Stimulated activated CD4-positive, alpha-beta T cell treated with anti-CD3 and anti-CD28 coated beads, Interleukin-1b, Interleukin-23, amount 100 ng/mL, for 48 hours (primary cell): Measurements from ENCODE around the gene IGFL1.
A peak's percentile ranks its signal among the peaks of the same experiment; 100 is the strongest.
"Not testable (repeated sequence)": the region's sequence is repeated elsewhere in the genome, so short reads cannot be mapped to it uniquely, and the experiment has no call there.

Source experiments
- DNase-seq: peaks from one replicate; pipeline ENCODE4 v3.0.0-alpha.2; 2020

The IGFL1 gene

DNA sequence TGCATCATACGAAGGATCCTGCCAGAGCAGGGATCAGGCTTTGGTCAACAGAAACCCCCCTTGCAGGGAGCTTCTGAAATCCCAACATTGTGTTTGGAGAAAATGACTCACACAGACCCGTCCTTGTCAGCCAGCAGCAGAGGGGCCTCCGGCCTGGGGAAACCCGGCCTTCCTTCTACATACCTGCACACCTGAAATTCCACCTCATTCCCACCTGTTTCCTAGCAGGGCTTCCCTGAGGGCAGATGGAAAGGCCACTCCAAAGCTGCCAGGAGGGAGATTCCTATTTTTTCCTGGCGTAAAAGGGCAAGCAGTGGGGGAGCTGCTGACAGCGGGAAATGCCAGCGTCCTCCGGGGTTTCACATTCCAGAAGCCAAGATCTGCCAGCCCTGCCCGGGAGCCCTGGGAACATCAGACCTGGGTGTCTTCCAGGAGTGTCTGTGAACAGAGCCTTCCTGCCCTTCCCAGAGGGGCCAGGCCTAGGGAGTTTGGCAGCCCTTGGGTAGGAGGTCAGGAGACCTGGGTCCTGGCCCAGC is 3.0 kb upstream of the IGFL1 start:
- no peak for DNase-seq

DNA sequence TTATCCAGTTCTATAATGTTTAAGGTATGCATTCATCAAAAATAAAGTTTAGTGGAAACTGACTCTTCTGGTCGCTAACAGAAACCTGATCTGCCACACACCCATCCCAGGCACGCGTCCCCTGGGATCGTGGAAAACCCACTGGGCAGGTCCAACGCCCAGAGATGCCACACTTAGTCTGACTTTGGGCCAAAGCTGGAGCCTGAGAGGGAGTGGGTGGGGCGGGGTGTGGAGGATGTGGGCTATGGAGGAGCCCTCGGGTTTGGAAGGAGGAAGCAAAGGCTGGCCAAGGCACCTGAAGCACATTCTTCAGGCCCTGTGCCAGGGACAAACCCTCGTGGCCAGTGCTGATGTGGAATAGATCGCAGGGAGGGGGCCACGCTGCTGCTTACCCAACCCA is 2.5 kb downstream of the IGFL1 start:
- DNase-seq: no peak

DNA sequence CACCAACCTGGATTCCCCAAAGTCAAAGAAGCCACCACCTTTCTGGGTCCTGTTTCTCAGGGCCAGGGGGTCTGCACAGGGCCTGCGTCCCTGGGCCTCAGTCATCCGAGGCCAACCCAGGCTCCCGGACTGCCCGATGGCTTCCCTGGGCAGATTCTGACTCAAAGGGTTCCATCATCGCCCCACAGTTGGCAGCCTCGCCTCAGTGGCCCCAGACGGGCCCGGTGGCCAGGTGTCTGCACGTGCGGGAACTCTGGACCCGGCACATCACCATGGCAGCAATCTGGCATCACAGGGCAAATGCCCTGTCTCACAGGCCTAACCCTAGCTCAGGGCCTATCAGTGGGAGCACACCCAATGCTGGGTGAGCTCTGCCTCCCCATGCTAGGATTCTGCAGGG is 2.9 kb downstream of the IGFL1 start:
- no peak for DNase-seq

DNA sequence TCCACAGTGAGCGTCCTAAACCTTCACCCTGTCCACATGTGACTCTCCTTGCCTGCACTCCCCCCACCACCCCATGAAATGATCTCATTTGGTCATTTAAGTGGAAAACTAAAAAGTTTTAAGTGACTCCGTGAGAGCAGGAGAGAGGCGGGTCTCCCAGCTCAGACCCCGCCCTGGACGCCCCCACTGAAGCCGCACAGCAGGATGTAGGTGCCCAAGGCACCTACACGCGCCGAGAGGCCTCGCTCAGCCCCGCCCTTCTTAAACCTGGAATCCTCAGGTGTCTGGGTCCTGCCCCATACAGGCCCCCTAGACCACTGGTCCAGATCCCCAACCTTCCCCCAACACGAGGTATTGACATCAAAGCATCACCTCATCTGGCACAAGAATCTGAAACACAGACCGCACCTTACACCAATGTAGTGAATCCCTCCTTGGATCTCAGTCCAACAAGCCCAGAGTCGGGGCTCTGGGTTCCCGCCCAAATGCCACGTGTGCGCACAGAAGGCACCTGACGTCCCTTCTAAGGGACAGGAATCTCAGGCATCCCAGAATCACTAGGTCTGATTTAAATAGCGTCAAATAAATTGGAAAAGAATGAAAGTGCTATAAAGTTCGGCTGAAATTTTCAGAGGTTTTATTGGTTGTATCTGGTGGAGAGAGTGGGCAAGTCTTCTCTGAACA is 3.5 kb downstream of the IGFL1 start:
- DNase-seq: no peak

DNA sequence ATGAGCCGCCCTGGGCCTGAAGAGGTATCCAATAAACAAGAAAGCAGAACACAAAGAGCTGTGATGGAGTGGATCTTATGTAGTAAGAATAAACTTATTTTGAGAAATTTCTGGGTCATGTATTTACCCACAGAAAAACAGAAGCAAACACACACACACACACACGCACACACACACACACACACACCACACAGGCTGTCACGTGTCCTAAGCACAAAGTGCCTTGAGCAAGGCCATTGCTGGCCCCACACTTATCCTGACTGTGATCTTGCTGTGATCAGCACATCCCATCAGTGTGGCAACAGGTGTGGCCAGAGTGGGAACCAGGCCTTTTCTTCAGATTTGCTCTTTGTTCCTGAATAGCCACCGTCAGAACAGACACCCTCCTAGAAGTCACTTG is 4.3 kb downstream of the IGFL1 start:
- DNase-seq: not testable (repeated sequence)

DNA sequence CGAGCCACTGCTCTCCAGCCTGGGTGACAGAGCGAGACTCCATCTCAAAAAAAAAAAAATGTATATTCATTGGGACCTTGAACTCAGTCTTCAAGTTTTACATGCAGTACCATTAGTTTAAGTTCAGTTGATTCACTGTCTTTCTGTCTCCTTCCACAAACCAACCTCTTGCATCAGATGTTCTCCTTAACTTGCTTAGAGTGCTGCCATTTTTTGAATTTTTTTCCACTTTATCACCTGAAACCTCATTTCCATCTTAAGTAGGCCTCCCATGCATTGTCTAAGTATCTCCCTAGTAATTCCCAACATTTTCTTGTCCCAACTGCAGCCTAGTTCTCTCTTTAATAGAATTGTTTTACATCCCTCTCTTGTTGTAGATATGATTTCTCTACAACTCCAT is 8.6 kb downstream of the IGFL1 start:
- DNase-seq: not testable (repeated sequence)

DNA sequence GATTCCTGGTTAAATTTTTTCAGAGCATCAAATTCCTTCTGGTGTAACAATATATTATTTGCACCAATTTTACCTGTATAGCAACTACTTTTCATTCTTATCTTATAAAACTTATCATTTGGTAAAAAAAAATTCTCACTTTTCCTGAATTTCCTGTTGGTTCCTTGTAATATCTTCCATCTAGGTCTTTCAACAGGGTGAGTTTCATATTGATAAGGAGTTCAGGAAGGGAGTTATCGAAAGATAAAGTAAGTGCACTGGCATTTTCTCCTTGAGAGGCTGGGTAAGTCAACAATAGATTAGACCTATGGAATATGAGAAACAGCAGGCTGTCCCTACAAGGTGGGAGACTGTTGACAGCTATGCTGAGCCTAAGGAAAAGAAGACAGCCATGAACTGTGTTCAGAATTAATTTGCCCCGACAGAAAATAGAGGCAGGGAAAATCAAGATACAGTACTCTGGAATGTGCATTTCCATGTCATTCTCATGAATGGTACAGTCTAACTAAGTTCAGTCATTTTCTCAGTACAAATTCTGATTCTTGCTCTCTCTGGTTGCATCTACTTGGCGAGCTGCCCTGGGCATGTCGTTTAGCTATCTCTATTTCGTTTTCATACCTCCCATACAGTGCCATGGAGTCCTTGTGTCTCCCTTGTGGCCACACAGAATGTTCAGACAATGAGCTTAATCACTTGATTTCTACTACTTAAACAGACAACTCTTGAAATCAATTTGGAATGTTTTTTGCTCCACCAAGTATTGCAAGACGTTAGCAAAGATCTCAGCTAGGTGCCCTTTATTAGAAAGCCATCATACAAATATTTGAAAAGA is 9.9 kb downstream of the IGFL1 start:
- no peak for DNase-seq

DNA sequence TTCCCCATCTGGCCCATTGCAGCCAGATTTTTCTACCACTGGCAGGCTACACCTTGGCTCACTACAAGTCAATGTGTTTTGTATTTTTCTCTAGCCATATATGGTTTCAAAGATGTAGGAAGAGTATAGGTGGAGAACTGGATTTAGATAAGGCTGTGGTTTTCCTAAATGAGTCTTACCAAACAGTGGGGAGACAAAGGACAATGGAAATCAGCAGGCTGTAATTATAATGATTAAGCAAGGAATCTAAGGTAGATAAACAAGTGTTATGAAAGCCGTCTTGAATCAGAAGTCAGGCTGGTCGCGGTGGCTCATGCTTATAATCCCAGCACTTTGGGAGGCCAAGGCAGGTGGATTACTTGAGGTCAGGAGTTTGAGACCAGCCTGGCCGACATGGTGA is 11.2 kb downstream of the IGFL1 start:
- DNase-seq: no peak

DNA sequence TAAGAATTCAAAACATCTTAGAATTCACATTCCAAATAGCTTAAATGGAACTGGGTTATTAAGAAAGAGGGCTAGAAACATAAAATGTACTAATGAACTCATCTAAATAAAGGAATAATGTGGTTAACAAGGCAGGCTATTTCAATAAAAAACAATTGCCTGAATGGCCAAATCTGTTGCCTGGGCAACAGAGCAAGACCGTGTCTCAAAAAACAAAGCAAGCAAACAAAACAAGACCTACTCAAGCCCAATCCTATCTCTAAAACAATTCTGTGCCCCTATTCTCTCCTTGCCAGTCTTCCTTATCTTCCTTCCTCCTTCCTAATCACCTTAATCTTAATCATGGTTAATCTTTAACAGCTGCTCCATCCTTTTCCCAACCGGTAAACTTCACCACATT is 12.1 kb downstream of the IGFL1 start:
- no peak for DNase-seq

DNA sequence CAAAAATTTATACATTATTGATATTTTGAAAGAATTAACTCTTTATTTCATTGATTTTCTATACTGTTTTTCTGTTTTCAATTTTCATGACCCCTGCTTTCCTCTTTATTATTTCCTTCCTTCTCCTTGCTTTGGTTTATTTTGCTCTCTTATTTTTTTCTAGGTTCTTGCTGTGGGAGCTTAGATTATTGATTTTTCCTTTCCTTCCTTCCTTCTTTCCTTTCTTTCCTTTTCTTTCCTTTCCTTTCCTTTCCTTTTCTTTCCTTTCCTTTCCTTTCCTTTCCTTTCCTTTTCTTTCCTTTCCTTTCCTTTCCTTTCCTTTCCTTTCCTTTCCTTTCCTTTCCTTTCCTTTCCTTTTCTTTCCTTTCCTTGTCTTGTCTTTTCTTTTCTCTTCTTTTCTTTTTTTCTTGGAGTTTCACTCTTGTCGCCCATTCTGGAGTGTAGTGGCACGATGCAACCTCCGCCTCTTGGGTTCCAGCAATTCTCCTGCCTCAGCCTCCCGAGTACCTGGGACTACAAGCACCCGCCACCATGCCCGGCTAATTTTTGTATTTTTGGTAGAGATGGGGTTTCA is 13.6 kb downstream of the IGFL1 start:
- not testable (repeated sequence) for DNase-seq

DNA sequence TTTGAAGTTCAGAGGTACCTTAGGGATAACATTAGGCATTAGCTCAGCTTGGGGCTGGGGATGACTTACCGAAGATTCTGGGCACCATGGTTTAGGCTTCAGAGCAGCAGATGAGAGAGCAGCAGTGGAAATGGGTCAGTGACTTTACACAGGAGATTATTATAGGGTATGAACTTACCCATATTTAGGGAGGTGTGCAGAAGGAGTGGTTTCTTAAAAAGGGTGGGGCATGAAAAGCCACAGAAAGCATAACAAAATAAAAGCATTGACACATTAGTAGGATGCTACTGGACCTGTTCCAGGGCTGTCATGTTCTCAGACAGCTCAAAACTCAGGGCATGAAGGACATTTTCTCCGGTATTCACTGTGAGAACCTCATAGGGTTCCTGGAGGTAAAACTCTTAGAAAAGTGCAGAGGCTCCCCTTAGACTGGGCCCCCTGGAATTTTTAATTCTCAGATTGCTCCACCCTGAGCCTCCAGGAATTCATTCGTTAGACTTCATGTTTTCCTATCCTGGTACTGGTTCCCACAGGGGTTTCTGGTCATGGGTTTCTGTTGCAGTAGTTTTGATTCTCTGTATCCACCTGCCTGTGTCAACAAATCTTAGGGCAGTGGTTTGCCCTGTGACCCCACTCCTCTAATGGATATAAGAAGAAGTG is 20.7 kb downstream of the IGFL1 start:
- no peak for DNase-seq

DNA sequence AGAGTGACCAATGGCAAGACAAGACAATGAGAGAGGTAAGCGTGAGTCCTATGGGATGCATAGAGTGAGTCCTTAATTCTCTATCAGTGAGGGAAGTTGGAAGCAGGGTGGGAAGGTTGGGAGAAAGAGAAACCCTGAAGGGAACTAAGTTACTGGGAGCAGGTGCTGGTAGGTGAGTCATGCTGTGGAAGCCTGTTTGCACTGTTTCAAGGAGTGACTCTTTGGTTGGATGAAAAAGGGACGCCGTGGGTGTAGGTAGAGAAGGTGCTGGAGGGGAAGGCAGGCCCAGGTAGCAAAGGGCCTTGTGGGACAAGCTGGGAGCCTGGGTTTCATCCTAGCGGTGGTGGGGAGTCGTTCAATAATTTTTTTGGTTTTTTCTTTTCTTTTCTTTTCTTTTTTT is 21.9 kb downstream of the IGFL1 start:
- no peak for DNase-seq

DNA sequence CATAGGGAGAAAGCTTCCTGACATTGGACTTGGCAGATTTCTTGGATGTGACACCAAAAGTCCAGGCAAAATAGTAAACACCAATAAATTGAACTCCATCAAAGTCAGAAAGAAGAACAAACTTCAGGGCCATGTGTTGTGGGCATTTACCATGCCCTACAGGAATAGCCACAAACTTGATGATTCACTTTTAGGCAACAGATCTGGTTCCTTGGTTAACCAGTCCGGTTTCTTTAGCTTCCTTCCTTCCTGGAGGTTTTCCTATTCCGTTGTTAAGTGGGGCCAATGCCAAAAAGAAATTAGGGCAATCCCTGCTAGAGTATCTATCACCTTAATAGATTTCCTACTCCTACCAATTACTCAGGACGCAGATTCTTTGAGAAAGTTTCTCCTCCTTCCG is 25.2 kb downstream of the IGFL1 start:
- no peak for DNase-seq

DNA sequence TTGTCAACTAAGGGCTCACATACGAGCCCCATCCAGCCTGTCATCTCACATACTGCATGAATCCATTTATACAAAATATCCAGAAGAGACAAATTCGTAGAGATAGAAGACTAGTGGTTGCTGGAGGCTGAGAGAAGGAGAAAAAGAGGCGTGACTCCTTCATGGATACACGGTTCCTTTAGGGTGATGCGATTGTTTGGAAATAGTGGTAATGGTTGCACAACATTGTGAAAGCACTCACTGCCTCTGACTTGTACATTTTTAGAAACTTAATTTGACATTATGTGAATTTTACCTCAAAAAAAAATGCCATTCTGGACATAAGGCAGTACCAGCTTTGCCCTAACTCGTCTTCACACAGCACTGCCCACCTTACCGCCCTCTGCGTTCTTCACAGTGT is 27.3 kb downstream of the IGFL1 start:
- no peak for DNase-seq

DNA sequence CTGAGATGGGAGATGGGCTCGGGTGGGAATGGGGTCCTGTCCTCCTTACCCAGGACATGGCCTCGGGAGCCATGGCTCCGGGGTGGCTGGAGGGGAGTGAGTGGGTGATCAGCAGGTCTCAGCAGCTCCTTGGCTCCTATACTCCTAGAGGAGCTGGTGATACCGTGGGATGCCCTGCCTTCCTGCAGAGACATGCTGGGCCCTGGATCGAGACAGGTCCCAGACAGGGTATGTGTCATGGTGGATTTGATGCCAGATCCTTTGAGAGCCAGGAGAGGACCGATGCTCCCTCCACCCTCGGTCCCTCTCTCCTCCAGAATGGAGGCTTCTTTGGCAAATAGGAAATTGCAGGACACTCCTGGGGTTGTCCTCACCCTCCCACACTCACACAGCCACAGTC is 32.0 kb downstream of the IGFL1 start:
- not testable (repeated sequence) for DNase-seq

DNA sequence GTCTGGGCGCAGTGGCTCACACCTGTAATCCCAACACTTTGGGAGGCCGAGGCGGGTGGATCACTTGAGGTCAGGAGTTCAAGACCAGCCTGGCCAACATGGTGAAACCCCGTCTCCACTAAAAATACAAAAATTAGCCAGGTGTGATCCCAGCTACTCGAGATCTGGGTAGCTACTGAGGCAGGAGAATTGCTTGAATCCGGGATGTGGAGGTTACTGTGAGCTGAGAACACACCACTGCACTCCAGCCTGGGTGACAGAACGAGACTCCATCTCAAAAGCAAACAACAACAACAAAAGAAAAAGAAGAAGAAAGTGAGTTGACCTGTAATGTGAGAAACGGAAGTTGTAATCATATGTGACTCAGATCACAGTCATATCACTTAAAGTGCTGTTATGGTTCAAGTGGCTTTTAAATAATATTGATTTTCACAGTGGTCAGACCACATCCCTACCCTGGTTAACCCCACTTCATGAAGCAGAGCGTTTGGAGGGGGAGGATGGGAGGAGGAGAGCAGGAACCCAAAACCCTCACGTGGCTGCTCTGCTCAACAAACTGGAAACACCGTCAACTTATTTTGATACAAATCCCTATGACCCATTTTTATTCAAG is 33.2 kb downstream of the IGFL1 start:
- peak; percentile 65 for DNase-seq

DNA sequence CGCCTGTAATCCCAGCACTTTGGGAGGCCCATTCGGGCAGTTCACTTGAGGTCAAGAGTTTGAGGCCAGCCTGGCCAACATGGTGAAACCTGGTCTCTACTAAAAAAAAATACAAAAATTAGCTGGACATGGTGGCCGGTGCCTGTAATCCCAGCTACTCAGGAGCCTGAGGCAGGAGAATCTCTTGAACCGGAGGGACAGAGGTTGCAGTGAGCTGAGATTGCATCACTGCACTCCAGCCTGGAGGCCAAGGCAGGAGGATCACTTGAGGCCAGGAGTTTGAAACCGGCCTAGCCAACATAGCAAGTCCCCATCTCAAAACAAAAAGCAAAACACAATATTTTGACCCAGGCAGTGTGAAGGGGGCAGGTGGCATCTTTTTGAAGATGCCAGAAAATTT is 35.3 kb downstream of the IGFL1 start:
- DNase-seq: not testable (repeated sequence)

DNA sequence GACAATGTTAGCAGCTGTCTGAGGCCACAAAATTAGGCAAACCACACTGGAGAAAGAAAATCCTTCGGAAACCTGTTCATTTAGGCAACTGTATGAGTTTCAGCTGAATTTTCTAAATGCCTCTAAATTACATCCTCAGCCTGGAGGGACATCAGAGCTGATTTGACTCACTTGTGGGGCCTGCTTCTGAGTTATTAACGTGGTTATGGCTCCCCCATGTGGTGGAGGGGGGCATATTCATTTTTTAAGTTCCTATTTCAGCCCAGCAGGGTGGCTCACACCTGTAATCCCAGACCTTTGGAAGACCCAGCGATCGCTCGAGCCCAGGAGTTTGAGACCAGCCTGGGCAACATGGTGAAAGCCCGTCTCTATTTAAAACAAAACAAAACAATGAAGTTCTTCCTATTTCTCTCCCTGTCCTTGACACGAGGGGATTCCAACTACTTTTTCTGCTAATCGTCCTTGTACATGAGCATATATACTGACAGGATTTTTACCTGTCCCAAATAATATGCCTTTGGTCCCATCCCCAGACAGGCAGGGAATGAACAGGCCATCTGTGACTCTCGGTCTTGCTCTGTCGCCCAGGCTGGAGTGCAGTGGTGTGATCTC is 35.8 kb downstream of the IGFL1 start:
- DNase-seq: peak; percentile 68

DNA sequence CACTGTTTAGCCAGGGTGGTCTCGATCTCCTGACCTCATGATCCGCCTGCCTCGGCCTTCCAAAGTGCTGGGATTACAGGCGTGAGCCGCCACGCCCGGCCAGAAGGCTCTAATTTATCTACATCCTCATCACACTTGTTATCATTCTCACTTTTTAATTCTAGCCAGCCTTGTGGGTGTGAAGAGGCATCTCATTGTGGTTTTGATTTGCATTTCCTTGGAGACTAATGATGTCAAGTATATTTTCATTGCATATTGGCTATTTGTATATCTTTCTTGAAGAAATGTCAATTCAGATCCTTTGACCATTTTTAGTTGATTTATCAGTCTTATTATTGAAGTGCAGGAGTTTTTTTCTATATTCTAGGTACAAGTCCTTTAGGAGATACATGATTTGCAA is 39.6 kb downstream of the IGFL1 start:
- DNase-seq: no peak

DNA sequence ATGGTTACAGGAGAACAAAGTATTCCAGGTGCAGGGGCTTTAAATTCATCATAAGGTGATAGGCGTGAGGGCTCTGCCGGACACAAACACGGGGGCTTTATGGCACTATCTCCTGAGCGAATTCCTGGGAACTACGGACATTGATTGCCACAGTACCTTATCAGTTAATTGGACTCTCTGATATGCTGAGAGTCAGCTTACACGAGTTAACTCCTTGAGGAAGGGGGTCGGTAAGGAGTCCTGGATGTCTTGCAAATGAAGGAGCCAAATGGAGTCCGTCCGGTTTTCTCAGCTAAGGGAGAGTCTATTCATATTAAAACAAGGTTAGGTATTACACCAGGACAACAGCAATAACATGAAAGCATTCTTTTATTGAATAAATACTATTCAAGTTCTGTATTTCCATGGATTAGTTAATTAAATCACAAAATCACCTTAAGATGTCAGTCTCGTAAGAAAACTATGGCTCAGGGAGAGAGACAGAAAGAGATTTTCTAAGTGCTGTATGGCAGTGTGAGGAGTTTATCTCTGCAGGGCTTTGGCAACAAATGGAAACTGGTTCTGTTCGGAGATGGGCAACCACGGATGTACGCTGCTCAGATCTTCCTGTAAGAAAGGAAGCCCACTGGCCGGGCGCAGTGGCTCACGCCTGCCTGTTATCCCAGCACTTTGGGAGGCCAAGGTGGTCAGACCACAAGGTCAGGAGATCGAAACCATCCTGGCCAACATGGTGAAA is 41.1 kb downstream of the IGFL1 start:
- no peak for DNase-seq

DNA sequence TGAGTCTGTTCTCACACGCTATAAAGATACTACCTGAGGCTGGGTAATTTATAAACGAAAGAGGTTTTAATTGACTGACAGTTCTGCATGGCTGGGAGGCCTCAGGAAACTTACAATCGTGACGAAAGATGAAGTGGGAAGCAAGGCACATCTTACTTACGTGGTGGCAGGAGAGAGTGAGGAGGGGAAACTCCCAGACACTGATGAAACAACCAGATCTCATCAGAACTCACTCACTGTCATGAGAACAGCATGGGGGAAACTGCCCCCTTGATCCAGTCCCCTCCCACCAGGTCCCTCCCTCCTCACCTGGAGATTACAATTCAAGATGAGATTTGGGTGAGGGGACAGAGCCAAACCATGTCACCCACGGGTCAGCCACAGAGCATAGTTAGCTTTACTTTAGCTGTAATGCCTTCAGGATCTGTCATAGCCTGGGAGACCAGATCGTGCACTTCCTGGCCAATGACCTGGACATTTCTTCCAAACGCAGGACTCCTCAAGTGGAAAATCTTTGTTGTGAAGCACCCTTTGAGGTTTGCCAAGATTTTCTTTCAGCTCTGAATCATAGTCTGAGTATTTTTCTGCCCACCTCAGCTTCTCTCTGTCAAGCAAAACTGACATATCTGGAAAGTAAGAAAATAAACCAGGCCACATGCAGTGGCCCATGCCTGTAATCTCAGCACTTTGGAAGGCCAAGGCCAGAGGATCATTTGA is 42.1 kb downstream of the IGFL1 start:
- DNase-seq: peak; percentile 21
